GM19372 (cell line): Measurements from ENCODE around the gene ADAM33.

ENCODE experiments used
- ATAC-seq: cut with Tn5 transposase; IDR thresholded peaks from one replicate; pipeline ENCODE4 v1.9.1; 2021; ENCODE audit warnings: mild to moderate bottlenecking, low read depth, moderate library complexity; ENCODE audit not compliant: unreplicated experiment

Gene ADAM33

GRCh38 chr20:3681931-3682781, at the start of gene ADAM33:
ADAM33 (minus strand) TSS chr20:3682010; CDS start chr20:3682004, 6 bp downstream.
- ATAC-seq = no peak

DNA sequence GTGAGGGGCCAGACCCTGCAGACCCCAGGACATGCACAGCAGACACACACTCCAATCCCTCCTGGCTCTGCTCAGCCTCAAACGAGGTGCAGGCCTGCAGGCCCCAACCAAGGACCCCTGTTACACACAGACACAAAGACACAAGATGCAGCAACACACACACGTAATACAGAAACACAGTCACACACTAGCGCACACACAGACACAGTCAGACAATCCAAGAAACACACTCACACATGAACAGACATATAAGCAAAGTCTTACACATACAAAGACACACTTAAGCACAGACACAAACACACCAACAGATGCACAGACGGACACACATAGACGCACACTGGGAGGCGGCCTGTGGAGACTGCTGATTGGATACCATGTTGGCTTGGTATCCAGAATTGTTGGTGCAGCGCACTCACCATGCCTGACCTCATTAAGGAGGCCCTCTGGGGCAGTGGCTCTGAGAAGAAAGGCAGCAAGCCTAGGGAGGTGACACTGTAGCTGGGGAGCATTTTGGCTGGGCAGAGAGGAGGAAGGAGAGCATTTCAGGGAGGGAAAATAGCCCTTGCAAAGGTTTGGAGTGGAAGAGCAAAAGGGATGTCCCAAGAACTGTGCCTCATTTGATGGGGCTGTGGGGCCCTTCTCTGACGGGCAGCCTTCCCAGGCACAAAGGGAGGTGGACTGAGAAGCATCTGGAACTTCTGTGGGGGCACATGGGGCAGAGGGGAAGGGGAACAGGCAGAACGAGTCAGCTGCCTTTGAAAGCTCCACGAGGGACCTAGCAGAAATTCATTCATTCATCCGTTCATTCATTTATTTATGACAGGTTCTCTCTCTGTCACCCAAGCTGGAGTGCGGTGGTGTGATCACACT, 49.2 kb upstream of the ADAM33 start:
- ATAC-seq = no peak

- no peak for ATAC-seq
These were observed 48.2 kb upstream of the ADAM33 start for GRCh38 chr20:3729811-3730540.

- no peak for ATAC-seq
These were observed 47.6 kb upstream of the ADAM33 start for GRCh38 chr20:3729378-3729777.

GRCh38 chr20:3728876-3729275, 47.1 kb upstream of the ADAM33 start:
- ATAC-seq = no peak

GRCh38 chr20:3728354-3728753, 46.5 kb upstream of the ADAM33 start:
- ATAC-seq = no peak

- ATAC-seq = no peak
These were observed 45.7 kb upstream of the ADAM33 start for GRCh38 chr20:3727401-3728021.

DNA sequence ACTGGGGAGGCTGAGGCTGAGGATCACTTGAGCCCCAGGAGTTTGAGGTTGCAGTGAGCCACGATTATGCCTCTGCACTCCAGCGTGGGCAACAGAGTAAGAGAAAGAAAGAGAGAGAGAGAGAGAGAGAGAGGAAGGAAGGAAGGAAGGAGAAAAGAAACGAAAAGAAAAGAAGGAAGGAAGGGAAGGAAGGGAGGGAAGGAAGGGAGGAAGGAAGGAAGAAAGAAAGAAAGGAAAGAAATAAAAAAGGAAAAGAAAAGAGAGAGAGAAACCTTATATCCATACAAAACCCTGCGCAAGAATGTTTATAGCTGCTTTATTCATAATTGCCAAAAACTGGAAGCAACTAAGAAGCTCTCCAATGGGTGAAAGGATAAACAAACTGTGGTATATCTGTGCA, 42.5 kb upstream of the ADAM33 start:
- ATAC-seq = no peak

- no peak for ATAC-seq
These were observed 41.5 kb upstream of the ADAM33 start for GRCh38 chr20:3723284-3723683.

GRCh38 chr20:3721912-3722311, 40.1 kb upstream of the ADAM33 start:
- ATAC-seq = no peak

DNA sequence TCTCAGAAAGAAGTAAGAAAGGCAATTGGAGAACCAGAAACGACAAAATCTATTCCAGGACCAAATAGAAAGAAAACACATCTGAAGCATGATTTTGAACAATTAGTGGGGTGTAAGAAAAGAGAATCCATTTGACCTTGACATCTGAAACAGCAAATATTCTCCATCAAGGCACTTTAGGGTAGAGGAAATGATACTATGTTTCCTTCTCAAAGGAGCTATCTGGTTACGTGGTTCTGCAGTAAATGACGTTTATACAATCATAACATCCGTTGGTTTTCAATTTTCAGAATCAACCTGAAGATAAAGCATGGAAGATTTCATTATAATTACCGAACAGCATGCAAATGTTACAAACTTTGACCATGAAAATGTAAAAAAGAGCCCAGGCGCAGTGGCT, 38.8 kb upstream of the ADAM33 start:
- ATAC-seq = no peak

GRCh38 chr20:3720068-3720467, 38.3 kb upstream of the ADAM33 start:
- no peak for ATAC-seq

DNA sequence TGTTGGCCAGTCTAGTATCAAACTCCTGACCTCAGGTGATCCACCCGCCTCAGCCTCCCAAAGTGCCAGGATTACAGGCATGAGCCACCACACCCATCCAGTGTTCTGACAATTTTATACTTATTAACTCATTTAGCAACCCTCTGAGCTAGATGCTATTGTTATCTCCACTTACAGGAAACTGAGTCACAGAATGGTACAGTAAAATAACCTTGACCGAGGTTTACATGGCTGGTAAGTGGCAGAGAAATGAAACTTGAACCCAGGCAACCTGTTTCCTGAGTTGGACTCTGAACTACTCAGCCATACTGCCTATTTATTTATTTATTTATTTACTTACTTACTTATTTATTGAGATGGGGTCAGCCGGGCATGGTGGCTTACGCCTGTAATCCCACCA, 37.2 kb upstream of the ADAM33 start:
- ATAC-seq = no peak

DNA sequence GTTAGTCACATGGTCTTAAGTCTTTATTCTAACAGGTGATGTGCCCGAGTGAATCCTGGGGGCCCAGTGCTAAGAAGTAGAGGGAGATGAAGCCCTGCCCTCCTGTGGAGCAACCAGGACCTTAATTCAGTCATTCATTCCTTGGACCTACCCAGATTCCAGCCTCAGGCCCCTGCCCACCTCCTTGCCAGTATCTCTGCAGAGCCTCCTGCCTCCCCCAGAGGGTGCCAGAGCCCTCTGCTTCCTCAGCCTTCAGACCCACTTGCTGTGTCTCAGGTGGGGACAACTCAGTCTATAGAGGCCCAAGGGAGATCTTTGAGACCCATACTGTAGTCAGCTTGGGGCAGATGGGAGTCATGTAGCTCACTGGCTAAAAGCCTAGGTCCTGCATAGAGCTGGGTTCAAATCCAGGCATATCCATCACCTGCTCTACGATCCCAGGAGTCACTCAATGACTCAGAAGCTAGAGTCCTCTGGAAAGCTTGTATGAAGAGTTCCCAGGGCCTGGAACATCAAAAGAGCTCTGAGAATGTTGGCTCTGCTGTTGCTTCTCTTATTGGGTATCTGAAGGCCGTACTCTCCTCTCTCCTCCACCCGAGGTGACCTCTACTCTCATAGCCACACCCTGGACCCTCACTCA, 34.5 kb upstream of the ADAM33 start:
- ATAC-seq = no peak

DNA sequence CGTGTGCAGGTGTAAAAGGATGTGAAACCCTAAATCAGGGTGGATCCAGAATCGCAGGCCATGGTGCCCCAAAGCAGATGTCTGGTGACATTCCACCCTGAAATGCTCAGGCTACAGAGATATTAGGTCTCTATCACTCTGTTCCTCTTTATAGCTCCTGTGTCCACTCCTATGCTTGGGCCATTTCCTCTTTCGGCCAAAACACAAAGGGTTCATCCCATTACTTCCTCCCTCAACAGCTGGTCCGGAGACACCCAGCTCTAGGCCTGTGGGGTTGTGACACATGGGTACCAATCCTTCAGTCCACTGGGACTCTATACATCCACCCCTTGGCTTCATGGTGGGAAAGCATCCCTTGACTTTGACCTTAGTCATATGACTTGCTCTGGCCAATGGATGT, 32.3 kb upstream of the ADAM33 start:
- no peak for ATAC-seq

GRCh38 chr20:3712279-3712873, 30.6 kb upstream of the ADAM33 start, which contains the start of gene SIGLEC1:
SIGLEC1 (minus strand) TSS chr20:3712600; CDS start chr20:3707128, 5,472 bp downstream.
- no peak for ATAC-seq

DNA sequence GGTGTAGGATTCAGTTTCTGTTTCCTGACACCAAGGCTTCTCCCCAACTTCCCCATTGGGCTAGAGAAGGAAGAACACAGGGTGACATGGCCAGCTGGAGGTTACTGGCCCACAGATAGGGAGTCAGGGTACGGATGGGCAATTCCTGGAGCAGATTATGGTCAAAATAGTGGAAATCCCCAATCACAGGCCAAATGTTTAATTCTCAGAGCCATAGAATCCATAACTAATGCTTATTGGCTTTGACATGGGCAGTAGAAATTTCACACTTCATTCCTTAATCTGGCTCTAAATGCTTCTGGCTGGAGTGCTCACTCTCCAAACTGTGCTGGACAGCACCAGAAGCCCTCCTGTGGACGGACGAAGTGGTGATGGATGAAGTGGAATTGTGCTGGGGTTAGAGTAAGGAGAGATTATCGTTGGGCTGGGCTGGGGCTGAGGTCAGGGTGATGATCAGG, 29.7 kb upstream of the ADAM33 start:
- no peak for ATAC-seq

DNA sequence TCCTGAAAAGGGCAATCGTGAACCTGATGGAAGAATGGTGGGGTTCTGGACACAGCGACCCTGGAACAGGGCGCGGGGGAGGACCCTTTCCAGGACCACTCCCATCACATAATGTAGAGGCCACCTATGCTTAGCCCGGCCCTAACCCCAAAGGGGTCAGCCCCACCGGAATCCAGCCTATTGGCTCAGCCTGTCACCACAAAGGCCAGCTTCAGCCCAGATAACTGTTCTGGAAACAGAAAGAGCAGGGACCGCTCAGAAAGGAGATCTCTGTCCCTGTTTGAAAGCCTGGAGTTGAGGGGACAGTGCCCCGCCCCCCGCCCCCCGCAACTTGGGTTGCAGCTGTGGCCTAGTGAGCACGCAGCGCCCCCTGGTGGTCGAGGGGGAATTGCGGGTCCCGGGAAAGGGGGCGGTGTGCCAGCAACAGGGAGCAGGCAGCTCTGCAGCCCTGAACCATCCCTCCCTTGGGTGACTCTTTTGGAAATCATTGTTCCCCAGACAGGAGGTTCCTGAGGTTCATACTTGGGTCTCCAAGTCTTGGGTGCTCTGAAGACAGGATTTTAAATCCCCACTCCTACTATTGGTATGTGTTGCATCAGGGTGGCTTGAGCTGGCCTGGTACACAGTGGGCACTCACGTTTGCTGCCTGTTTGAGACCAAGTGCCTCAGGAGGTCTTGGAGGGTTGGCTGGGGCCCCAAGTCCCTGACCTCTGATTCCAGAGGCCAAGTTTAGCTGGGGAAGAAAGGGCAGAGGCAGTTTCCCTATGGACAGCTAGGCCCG, 29.1 kb upstream of the ADAM33 start:
- no peak for ATAC-seq
